Loucy (cell line): ENCODE data around the gene SPATA20.
A peak's percentile ranks its signal among the peaks of the same experiment; 100 is the strongest.

Experiments used
- H2AFZ ChIP-seq: fragments of 200-600 bp; sonication (generic); 2 replicates; pipeline ENCODE4 v1.6.0; 2016; ENCODE audit warnings: antibody characterized with exemption, mild to moderate bottlenecking, low read length, moderate library complexity
- H3F3A ChIP-seq: fragments of 200-600 bp; 2 replicates; pipeline ENCODE4 v1.6.0; 2016; ENCODE audit warnings: antibody characterized with exemption, low read depth, mild to moderate bottlenecking
- H3K27me3 ChIP-seq: fragments of 200-600 bp; sonication (generic); 2 replicates; pipeline ENCODE4 v1.6.1; 2014; ENCODE audit warnings: low read length, mild to moderate bottlenecking; ENCODE audit not compliant: insufficient read depth, poor library complexity, severe bottlenecking
- H3K36me3 ChIP-seq: fragments of 200-600 bp; sonication (generic); 2 replicates; pipeline ENCODE4 v1.6.1; 2016; ENCODE audit warnings: low read length; ENCODE audit not compliant: insufficient read depth
- H3K4me1 ChIP-seq: fragments of 200-600 bp; sonication (generic); 2 replicates; pipeline ENCODE4 v1.5.1; 2014; ENCODE audit warnings: low read length, mild to moderate bottlenecking; ENCODE audit not compliant: insufficient read depth, poor library complexity, severe bottlenecking
- H3K4me2 ChIP-seq: fragments of 200-600 bp; sonication (generic); 2 replicates; pipeline ENCODE4 v1.6.0; 2014; ENCODE audit warnings: antibody characterized with exemption, low read length, low read depth, mild to moderate bottlenecking; ENCODE audit not compliant: poor library complexity, severe bottlenecking
- H3K4me3 ChIP-seq: fragments of 200-600 bp; sonication (generic); 2 replicates; pipeline ENCODE4 v1.5.1; 2014; ENCODE audit warnings: low read length, mild to moderate bottlenecking, mixed read lengths; ENCODE audit not compliant: poor library complexity, severe bottlenecking
- H3K79me2 ChIP-seq: fragments of 200-600 bp; sonication (generic); 2 replicates; pipeline ENCODE4 v1.6.1; 2014; ENCODE audit warnings: low read length; ENCODE audit not compliant: insufficient read depth
- H3K9ac ChIP-seq: fragments of 200-600 bp; sonication (generic); 2 replicates; pipeline ENCODE4 v1.6.0; 2014; ENCODE audit warnings: mild to moderate bottlenecking, low read depth, low read length, moderate library complexity; ENCODE audit not compliant: poor library complexity, severe bottlenecking
- H3K9me2 ChIP-seq: fragments of 200-600 bp; sonication (generic); replicated peaks from 2 replicates; pipeline ENCODE4 v1.6.1; 2016; ENCODE audit warnings: low read depth, low read length, mixed read lengths
- H3K9me3 ChIP-seq: fragments of 200-600 bp; sonication (generic); 2 replicates; pipeline ENCODE4 v1.6.1; 2014; ENCODE audit warnings: mild to moderate bottlenecking, antibody characterized with exemption, low read length, low read depth; ENCODE audit not compliant: insufficient read depth
- H4K20me1 ChIP-seq: fragments of 200-600 bp; sonication (generic); 2 replicates; pipeline ENCODE4 v1.6.0; 2014; ENCODE audit warnings: antibody characterized with exemption, low read length, mild to moderate bottlenecking; ENCODE audit not compliant: insufficient read depth, poor library complexity, severe bottlenecking
- EZH2phosphoT487 ChIP-seq: fragments of 200-600 bp; IDR thresholded peaks from 2 replicates; pipeline ENCODE4 v1.6.1; 2018; ENCODE audit warnings: antibody characterized with exemption, mild to moderate bottlenecking, moderate library complexity, borderline replicate concordance
- TF ChIP-seq, protein P1 (sequence below): fragments of 200-600 bp; sonication (generic); conservative IDR thresholded peaks from 2 replicates; pipeline ENCODE4 v1.5.1; 2014; ENCODE audit warnings: mild to moderate bottlenecking, antibody characterized with exemption, low read length

Gene SPATA20

DNA sequence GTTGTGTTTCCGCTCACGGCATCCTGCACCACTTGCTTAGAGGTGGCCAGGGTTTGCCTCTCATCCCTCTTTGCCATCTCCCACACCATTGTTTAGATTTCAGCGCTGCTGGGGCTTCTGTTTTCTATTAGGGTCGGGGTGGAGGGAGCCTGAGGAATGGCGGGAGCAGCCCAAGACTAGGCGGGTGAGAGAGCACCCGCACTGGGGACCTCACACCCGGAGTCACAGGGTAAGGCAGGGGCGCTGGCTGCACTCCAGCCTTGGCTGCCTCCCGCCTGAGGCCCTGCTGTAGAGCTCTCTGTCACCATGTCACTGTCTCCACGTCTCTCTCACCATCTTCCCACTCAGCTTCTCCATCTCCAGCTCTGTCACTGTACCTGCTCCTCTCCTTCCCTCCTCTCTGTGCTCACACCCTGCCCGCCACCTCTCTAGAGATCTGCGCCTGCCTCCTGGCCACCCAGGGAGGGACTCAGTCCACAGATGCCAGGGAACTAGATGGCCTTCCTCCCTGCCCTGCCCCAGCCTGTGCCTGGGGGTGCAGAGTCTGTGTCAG is 54.9 kb downstream of the SPATA20 start:
- H3K4me1 ChIP-seq = no peaks in the 10 kb centered on the region
- H3K9ac ChIP-seq = no peak overlapping the region
- no peak overlapping the region for H2AFZ ChIP-seq
- H3K79me2 ChIP-seq = no peaks in the 10 kb centered on the region
- no peaks in the 10 kb centered on the region for H3K36me3 ChIP-seq
- no peak overlapping the region for H3K4me2 ChIP-seq
- no peak overlapping the region for H3K4me3 ChIP-seq
- H3F3A ChIP-seq = no peaks in the 10 kb centered on the region
- no peaks in the 10 kb centered on the region for H4K20me1 ChIP-seq
- TF ChIP-seq, protein P1, sequence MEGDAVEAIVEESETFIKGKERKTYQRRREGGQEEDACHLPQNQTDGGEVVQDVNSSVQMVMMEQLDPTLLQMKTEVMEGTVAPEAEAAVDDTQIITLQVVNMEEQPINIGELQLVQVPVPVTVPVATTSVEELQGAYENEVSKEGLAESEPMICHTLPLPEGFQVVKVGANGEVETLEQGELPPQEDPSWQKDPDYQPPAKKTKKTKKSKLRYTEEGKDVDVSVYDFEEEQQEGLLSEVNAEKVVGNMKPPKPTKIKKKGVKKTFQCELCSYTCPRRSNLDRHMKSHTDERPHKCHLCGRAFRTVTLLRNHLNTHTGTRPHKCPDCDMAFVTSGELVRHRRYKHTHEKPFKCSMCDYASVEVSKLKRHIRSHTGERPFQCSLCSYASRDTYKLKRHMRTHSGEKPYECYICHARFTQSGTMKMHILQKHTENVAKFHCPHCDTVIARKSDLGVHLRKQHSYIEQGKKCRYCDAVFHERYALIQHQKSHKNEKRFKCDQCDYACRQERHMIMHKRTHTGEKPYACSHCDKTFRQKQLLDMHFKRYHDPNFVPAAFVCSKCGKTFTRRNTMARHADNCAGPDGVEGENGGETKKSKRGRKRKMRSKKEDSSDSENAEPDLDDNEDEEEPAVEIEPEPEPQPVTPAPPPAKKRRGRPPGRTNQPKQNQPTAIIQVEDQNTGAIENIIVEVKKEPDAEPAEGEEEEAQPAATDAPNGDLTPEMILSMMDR = no peak
- no peak for TF ChIP-seq EZH2phosphoT487
- H3K9me3 ChIP-seq = no peaks in the 10 kb centered on the region
- no peaks in the 10 kb centered on the region for H3K27me3 ChIP-seq
- no peaks in the 10 kb centered on the region for H3K9me2 ChIP-seq

DNA sequence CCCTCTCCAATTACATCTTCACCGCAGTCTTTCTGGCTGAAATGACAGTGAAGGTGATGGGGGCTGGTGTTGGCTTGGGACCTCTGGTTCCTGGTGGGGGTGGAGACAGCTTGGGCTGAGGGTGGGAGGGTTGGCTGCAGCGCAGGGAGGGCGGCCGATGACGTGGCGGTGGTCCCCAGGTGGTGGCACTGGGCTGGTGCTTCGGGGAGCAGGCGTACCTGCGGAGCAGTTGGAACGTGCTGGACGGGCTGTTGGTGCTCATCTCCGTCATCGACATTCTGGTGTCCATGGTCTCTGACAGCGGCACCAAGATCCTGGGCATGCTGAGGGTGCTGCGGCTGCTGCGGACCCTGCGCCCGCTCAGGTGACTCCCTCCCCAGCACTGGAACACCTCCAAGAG is 55.9 kb downstream of the SPATA20 start:
- Histone ChIP-seq H3K4me1 (no peaks in the 10 kb centered on the region), H3K4me2 (no peak overlapping the region), H3K9me3 (no peaks in the 10 kb centered on the region), H3K36me3 (no peaks in the 10 kb centered on the region), H3K79me2 (no peaks in the 10 kb centered on the region), H3K9ac (no peak overlapping the region), H4K20me1 (no peaks in the 10 kb centered on the region), H3K9me2 (no peaks in the 10 kb centered on the region), H3K4me3 (no peak overlapping the region), H3F3A (no peaks in the 10 kb centered on the region), H3K27me3 (no peaks in the 10 kb centered on the region), H2AFZ (no peak overlapping the region)
- TF ChIP-seq, protein P1 = no peak
- no peak for TF ChIP-seq EZH2phosphoT487

- Histone ChIP-seq H3K9me3 (no peaks in the 10 kb centered on the region), H3K27me3 (no peaks in the 10 kb centered on the region)
Measured at GRCh38 chr17:50603340-50603739, 56.4 kb downstream of the SPATA20 start.

More at GRCh38 chr17:50603340-50603739, 56.4 kb downstream of the SPATA20 start:
- no peaks in the 10 kb centered on the region for H3F3A ChIP-seq
- no peak overlapping the region for H3K4me2 ChIP-seq
- no peaks in the 10 kb centered on the region for H3K36me3 ChIP-seq
- no peaks in the 10 kb centered on the region for H3K79me2 ChIP-seq
- H4K20me1 ChIP-seq = no peaks in the 10 kb centered on the region
- H3K9me2 ChIP-seq = no peaks in the 10 kb centered on the region
- no peaks in the 10 kb centered on the region for H3K4me1 ChIP-seq
- H3K9ac ChIP-seq = no peak overlapping the region
- H3K4me3 ChIP-seq = no peak overlapping the region
- TF ChIP-seq EZH2phosphoT487 = no peak
- TF ChIP-seq, protein P1 = peak; percentile 49
- H2AFZ ChIP-seq = no peak overlapping the region
